LHCN-M2 (cell line): ENCODE measurements around the gene SMAD2. TPM values are rescaled to one million over a fixed set of nuclear protein-coding genes. Genes with fewer than 3 reads are reported as not detected.

Experiments
- DNase-seq: peaks from one replicate; pipeline ENCODE4 v3.0.0-alpha.2; 2012; ENCODE audit warnings: low read depth
- total RNA-seq: library from RNA; depleted of rRNA; stranded (reverse); fragments of >200 nt; gene quantifications from 2 replicates; pipeline ENCODE4 v1.2.3, GENCODE V29; 2014

The SMAD2 gene
- total RNA-seq, 1 experiment from 2014 or later, result 105 TPM

- DNase-seq, result no peak
Observed at GRCh38 chr18:47932190-47932589, 1.7 kb upstream of the SMAD2 start.

DNA sequence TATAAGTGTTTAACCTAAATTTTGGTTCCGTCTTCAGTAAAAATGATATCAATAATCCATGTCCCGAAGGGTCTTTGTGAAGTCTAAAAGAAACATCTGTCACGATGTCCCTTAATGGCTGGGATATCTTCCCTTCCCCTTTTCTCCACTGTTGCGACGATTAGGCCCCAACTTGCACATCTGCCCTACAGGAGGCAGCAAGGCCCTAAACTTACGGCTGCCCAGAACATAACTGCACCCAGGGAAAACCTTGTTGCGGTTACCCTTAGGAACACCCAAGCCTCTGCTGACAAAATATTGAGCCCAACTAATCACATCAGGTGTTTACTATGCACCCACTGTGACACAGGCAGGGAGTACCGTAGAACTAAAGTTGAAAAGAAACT, 1.3 kb upstream of the SMAD2 start:
- DNase-seq, result peak; percentile 35

GRCh38 chr18:47930931-47931717, 665 bp upstream of the SMAD2 start:
- DNase-seq, result peak; percentile 96

DNA sequence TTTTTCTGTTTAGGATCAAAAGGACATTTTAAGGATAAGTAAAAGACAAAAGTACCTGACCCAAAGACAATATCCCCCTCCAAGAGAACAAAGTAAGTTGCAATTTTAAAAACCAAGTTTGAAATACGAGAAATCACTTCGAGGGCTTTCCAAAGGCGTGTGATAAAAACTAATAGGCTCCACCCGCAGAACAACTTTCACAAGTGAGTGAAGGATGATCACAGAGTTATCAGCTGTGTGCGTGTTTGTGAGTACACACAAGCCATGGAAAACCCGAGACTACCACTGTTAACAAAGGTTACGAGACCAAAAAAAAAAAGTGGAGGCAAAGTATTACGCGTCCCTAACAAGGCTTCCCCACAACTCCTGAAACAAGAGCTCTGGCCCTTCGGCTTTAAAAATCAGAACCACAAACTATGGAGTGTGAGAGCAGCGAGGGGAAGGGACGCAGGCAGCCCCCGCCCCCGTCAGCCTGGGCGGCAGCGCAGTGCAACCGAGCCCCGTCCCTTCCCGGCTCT, 719 bp downstream of the SMAD2 start:
- peak; percentile 42 for DNase-seq

DNA sequence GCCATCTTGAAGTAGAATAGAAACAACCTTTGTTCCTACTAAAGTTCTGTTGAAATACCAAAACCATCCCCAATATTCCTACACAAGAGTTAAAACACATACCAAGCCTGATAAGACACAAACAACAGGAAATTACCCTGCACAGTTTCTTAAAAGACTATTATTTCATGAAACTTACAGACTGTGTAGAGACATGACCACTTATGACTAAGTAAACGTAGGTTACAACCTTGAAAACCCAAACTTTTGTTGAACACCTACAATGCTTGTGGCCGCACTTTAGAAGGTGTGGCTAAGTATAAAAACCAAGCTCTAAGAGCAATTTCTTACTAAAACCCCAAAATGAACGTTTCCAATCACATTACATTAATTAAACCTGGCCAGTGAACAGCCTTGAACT, 2.0 kb downstream of the SMAD2 start:
- DNase-seq, result no peak

- DNase-seq, result no peak
Observed at GRCh38 chr18:47926101-47926850, 4.2 kb downstream of the SMAD2 start.

GRCh38 chr18:47919916-47920315, 10.5 kb downstream of the SMAD2 start:
- no peak for DNase-seq

GRCh38 chr18:47917923-47918610, 12.4 kb downstream of the SMAD2 start:
- DNase-seq, result no peak

DNA sequence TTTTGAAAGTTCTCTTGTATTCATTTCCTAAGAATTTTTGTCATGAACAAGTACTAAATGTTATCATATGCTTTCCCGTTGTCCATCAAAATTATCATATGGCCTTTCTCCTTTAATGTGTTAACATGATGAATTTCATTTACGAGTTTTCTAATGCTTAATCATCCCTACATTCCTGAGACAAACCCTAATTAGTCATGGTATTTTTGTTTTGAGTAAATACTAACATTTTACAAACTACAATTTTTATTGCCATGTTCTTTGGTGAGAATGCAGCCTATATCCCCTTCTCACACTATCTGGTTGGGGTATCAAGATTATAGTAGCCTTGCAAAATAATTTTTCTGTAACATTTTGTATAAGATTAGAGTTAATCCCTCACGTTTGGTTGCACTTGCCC, 14.5 kb downstream of the SMAD2 start:
- DNase-seq, result no peak

DNA sequence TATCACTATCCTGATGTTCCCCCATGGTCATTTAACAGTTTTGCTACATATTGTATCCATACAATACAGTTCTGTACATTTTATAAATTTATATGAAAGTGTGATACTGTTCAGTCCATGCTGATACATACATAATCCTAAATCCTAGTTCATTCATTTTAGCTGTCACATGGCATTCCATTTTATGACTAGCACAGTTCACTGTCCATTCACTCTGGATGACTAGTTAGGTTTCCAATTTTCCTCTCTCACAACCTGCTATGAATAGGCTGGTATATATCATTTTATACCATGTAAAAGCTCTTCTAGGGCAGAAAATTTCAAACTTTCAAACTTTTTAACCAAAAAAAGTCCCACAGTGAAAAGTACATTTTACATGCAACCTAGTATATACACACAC, 15.2 kb downstream of the SMAD2 start:
- DNase-seq, result peak; percentile 11

- DNase-seq, result no peak
Observed at GRCh38 chr18:47912794-47913585, 17.5 kb downstream of the SMAD2 start.

DNA sequence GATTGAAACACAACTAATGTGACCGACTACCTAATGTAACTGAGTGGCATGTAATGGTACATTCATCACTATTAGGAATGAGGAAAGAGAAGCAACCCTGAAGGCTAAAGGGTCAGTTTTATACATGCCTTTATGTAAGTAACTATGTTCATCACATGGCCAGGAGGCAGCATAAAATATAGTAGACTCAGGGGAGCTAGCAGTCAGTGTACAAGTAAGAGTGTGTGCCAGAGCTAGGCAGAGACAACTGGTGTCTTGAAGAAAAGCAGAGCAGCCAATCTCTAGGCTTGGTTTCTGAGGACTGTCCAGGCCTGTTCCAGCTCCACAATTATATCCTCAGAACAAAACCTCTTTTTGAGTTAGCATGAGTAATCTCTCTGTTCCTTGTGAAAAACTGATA, 18.1 kb downstream of the SMAD2 start:
- DNase-seq, result peak; percentile 34

- DNase-seq, result no peak
Observed at GRCh38 chr18:47911877-47912276, 18.6 kb downstream of the SMAD2 start.

GRCh38 chr18:47909484-47909883, 21.0 kb downstream of the SMAD2 start:
- DNase-seq, result no peak

GRCh38 chr18:47908592-47908991, 21.9 kb downstream of the SMAD2 start:
- no peak for DNase-seq

GRCh38 chr18:47906408-47906807, 24.1 kb downstream of the SMAD2 start:
- DNase-seq, result no peak

DNA sequence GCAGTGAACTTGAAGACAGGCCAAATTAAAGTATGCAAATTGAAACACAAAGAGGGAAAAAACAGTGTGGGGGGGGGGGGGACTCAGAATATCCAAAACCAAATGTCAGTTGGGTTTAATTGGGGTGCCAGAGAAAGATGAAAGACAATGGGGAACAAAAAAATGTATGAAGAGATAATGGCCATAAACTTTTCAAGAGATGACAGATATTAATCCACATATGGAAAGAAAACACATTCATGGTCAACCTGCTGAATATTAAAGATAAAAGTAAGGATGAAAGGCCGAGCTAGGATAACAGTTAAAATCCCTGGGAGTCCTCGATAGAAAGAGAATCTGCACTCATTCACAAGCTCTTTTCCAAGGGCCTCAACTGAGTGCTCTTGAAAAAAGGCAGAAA, 26.6 kb downstream of the SMAD2 start:
- no peak for DNase-seq

GRCh38 chr18:47901624-47902362, 28.7 kb downstream of the SMAD2 start:
- no peak for DNase-seq

- DNase-seq, result no peak
Observed at GRCh38 chr18:47899107-47899840, 31.2 kb downstream of the SMAD2 start.

DNA sequence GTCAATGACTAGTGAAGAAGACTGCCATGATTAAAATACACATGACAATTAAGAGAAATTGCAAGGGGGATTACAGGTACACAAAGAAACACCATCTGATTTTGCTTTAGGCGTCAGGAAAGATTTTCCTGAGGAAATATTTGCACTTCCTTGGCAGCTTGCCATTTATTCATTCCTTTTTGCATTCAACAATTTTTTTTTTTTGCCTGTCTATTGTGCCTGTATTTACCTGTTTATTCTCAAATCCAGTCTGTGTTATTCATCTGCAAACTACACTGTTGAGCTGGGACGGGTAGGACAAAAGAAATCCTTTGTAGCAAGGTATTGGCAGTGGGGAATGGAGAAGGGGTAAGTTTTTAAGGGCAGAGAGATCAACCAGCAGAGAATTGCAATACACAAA, 31.8 kb downstream of the SMAD2 start:
- no peak for DNase-seq
